GM12878 (cell line): ENCODE results near the gene CEP120. TPM values are rescaled to one million over a fixed set of nuclear protein-coding genes. Genes with fewer than 3 reads are reported as not detected.
A peak's percentile ranks its signal among the peaks of the same experiment; 100 is the strongest.

Source experiments
- ATAC-seq: fragments of 200-7000 bp; cut with Tn5 transposase; 3 replicates; pipeline ENCODE4 v1.9.1; 2020; ENCODE audit warnings: mild to moderate bottlenecking, moderate library complexity
- BruUV-seq: library from RNA; stranded (reverse); fragments of 400-500 nt; replicated peaks from 2 replicates; lab custom pipeline; 2021; lab: Mats Ljungman, UMichigan
- CTCF ChIA-PET: fragments of 300-600 bp; sonication (Branson Sonifier 250); formaldehyde crosslinking; extraction: SDS; loops from one replicate; lab custom pipeline; 2021; ENCODE audit warnings: inconsistent platforms; lab: Yijun Ruan, JAX
- POLR2A ChIA-PET: fragments of 350-600 bp; formaldehyde crosslinking; extraction: SDS; loops from one replicate; lab custom pipeline; 2021; ENCODE audit warnings: inconsistent platforms; lab: Charles Lee
- RAD21 ChIA-PET: fragments of 300-600 bp; sonication (Branson Sonifier 250); formaldehyde crosslinking; loops from one replicate; lab custom pipeline; 2023; ENCODE audit warnings: antibody characterized with exemption; ENCODE audit not compliant: unreplicated experiment; lab: Charles Lee
- SMC1A ChIA-PET: fragments of 300-600 bp; sonication (Branson Sonifier 250); formaldehyde crosslinking; loops from one replicate; lab custom pipeline; 2023; ENCODE audit not compliant: unreplicated experiment, uncharacterized antibody; lab: Charles Lee
- DNase-seq: peaks from one replicate; pipeline ENCODE4 v3.0.0-alpha.2; 2011; ENCODE audit warnings: low read depth, low spot score
- FAIRE-seq: peaks from 3 replicates; lab custom pipeline; 2011; peaks lifted over from hg19 to GRCh38; lab: Jason Lieb, UNC
- H2AFZ ChIP-seq: 2 replicates; pipeline ENCODE4 v1.6.0; 2011; ENCODE audit warnings: low read depth, low read length, control low read depth; ENCODE audit not compliant: control insufficient read depth
- H3K27ac ChIP-seq: 2 replicates; pipeline ENCODE4 v1.5.1; 2011; ENCODE audit warnings: control low read depth; ENCODE audit not compliant: control insufficient read depth, insufficient read depth
- H3K27me3 ChIP-seq, 2 experiments: replicated peaks in 1 of 2; 2 replicates each; pipeline versions ENCODE4 v1.6.0 to v1.6.1; 2011; ENCODE audit warnings: low read length in 1 of 2; ENCODE audit not compliant: control insufficient read depth in 2 of 2, insufficient read depth in 2 of 2
- H3K36me3 ChIP-seq, 2 experiments: 2 replicates each; pipeline ENCODE4 v1.5.1; 2011; ENCODE audit warnings: low read length in 1 of 2; ENCODE audit not compliant: control insufficient read depth in 2 of 2, insufficient read depth in 2 of 2
- H3K4me1 ChIP-seq: 2 replicates; pipeline ENCODE4 v1.6.1; 2011; ENCODE audit warnings: mild to moderate bottlenecking, low read length, moderate library complexity, mixed read lengths; ENCODE audit not compliant: control insufficient read depth, insufficient read depth
- H3K4me2 ChIP-seq: 2 replicates; pipeline ENCODE4 v1.6.0; 2011; ENCODE audit warnings: control low read depth; ENCODE audit not compliant: control insufficient read depth, insufficient read depth
- H3K4me3 ChIP-seq: fragments of 200-600 bp; sonication (generic); 2 replicates; pipeline ENCODE4 v1.5.1; 2016
- H3K79me2 ChIP-seq: 2 replicates; pipeline ENCODE4 v1.6.0; 2011; ENCODE audit warnings: low read length; ENCODE audit not compliant: control insufficient read depth, insufficient read depth
- H3K9ac ChIP-seq: 2 replicates; pipeline ENCODE4 v1.8.0; 2011; ENCODE audit warnings: low read length, control low read depth, mixed read lengths; ENCODE audit not compliant: control insufficient read depth, insufficient read depth
- H3K9me3 ChIP-seq: replicated peaks from 3 replicates; pipeline ENCODE4 v1.5.1; 2011; ENCODE audit warnings: mild to moderate bottlenecking, low read length; ENCODE audit not compliant: control insufficient read depth, insufficient read depth
- H4K20me1 ChIP-seq: 2 replicates; pipeline ENCODE4 v1.6.0; 2011; ENCODE audit not compliant: control insufficient read depth, insufficient read depth
- CBX5 ChIP-seq: sonication (generic); IDR thresholded peaks from 2 replicates; pipeline ENCODE4 v1.6.1; 2016; ENCODE audit warnings: low read depth, moderate library complexity, mild to moderate bottlenecking, inconsistent platforms
- HDGF ChIP-seq: fragments of 450-650 bp; IDR thresholded peaks from 2 replicates; pipeline ENCODE4 v1.6.1; 2016; ENCODE audit warnings: antibody characterized with exemption
- MEF2A ChIP-seq: IDR thresholded peaks from 2 replicates; pipeline ENCODE4 v1.6.1; 2011; ENCODE audit warnings: low read depth, mild to moderate bottlenecking, low read length, moderate library complexity; ENCODE audit not compliant: insufficient read depth
- SPI1 ChIP-seq: IDR thresholded peaks from 2 replicates; pipeline ENCODE4 v1.6.1; 2011; ENCODE audit warnings: low read depth, mild to moderate bottlenecking, low read length, moderate library complexity, borderline replicate concordance; ENCODE audit not compliant: insufficient read depth
- ZNF274 ChIP-seq: IDR thresholded peaks from one replicate; pipeline ENCODE4 v1.8.0; 2011; ENCODE audit not compliant: insufficient read length, insufficient read depth
- WGBS: methylation state at CpG from one replicate; pipeline ENCODE4 v1.1.6; 2016; ENCODE audit warnings: low lambda C conversion rate; ENCODE audit not compliant: insufficient replicate concordance, insufficient coverage; ENCODE audit errors: missing lambda C conversion rate; 5-methylcytosine and 5-hydroxymethylcytosine counted together
- in situ Hi-C: fragments of 300-500 bp; cut with MboI; formaldehyde crosslinking; loops from 9 replicates; pipeline ENCODE4 v1.14.3; 2018; ENCODE audit warnings: mixed read lengths
- intact Hi-C: fragments of 100-400 bp; cut with micrococcal nuclease; formaldehyde crosslinking; loops from one replicate; pipeline ENCODE4 v1.14.2; 2022; ENCODE audit not compliant: unreplicated experiment
- polyA plus RNA-seq, 11 experiments: library from polyadenylated mRNA; depleted of rRNA in 4 of 11; unstranded in 6 of 11; stranded (reverse) in 5 of 11; fragments of >200 nt; fragmentation: Nextera tagmentation in 4 of 11; fragmentation: Illumina TruSeq in 1 of 11; extraction: Ambion mirVana in 4 of 11; extraction: Trizol in 1 of 11; gene quantifications; 1 replicate in 1 of 11; 2 replicates in 10 of 11; pipeline versions ENCODE4 v1.2.1 to v1.2.3, GENCODE V29; 2011 to 2016; ENCODE audit warnings: inconsistent platforms in 2 of 11, missing spikeins in 2 of 11, low read depth in 1 of 11
- total RNA-seq, 4 experiments: library from RNA; depleted of rRNA in 3 of 4; stranded (reverse); fragments of >200 nt in 3 of 4; fragmentation: Illumina TruSeq in 1 of 4; extraction: Trizol in 1 of 4; gene quantifications; 2 replicates each; pipeline versions ENCODE4 v1.2.1 to v1.2.3, GENCODE V29; 2013 to 2021
- TF ChIP-seq, protein P1 (sequence below): fragments of 450-650 bp; IDR thresholded peaks from 2 replicates; pipeline ENCODE4 v1.6.1; 2017; ENCODE audit warnings: mild to moderate bottlenecking
- TF ChIP-seq, protein P2 (sequence below): IDR thresholded peaks from 2 replicates; pipeline ENCODE4 v1.6.1; 2011; ENCODE audit warnings: mild to moderate bottlenecking, low read depth, low read length, moderate library complexity; ENCODE audit not compliant: insufficient replicate concordance

The CEP120 gene
- total and polyA plus RNA-seq, 10 of the 15 experiments (the other 5 are each of a cell fraction or from before 2014, with no cell fraction given), result 4.1 to 23.0 (median 13.1) TPM

DNA sequence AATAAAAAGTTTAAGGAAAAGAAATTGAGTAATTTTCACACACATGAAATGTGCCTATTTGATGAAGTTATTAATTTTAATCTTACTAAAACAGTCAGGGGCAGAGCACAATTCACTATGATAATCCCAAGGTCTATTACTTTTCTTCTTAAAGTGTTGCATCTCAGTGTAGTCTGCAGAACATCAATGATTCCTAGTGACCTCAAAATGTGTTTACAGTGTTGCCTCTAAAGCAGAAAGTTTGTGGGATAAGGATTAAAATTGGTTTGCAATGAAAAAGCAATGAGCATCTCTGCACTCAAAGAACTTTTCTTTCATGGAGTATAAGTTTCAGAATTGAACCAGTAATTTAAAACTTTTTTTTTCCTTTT lies 63.0 kb downstream of the CEP120 start:
- TF ChIP-seq CBX5, result no peak
- TF ChIP-seq HDGF, result no peak
- Histone ChIP-seq H3K4me1 (no peaks in the 10 kb centered on the region), H3K36me3 (peaks cover 0 to 2% of the 10 kb centered on the region in 2 experiments; a peak in 1 of 4 replicates), H3K79me2 (no peaks in the 10 kb centered on the region), H3K27me3 (no peaks in the 10 kb centered on the region), H3K9ac (no peak overlapping the region), H3K27ac (no peak overlapping the region), H3K4me3 (no peak overlapping the region), H2AFZ (no peak overlapping the region), H4K20me1 (no peaks in the 10 kb centered on the region), H3K9me3 (no peaks in the 10 kb centered on the region), H3K4me2 (no peak overlapping the region)
- ChIA-PET RAD21 (no interaction called here), POLR2A (no interaction called here), SMC1A (interaction anchor here (1.0 to 1.2 kb wide), 3 partner anchors 43 to 250 kb away, joined by 3 to 4 read pairs (median 3); no protein-coding TSS in a partner anchor), CTCF (interaction anchor here (1.2 to 1.9 kb wide), 3 partner anchors 8 to 250 kb away, joined by 3 to 6 read pairs (median 3); no protein-coding TSS in a partner anchor)
- DNase-seq, result no peak
- ATAC-seq, result no peak
- in situ Hi-C loops (loop anchor here (10.0 kb wide), 1 partner anchor 855 kb away; no protein-coding TSS in a partner anchor), intact Hi-C loops (no loop called here)
- FAIRE-seq, result no peak
- no TSS peak for BruUV-seq

DNA sequence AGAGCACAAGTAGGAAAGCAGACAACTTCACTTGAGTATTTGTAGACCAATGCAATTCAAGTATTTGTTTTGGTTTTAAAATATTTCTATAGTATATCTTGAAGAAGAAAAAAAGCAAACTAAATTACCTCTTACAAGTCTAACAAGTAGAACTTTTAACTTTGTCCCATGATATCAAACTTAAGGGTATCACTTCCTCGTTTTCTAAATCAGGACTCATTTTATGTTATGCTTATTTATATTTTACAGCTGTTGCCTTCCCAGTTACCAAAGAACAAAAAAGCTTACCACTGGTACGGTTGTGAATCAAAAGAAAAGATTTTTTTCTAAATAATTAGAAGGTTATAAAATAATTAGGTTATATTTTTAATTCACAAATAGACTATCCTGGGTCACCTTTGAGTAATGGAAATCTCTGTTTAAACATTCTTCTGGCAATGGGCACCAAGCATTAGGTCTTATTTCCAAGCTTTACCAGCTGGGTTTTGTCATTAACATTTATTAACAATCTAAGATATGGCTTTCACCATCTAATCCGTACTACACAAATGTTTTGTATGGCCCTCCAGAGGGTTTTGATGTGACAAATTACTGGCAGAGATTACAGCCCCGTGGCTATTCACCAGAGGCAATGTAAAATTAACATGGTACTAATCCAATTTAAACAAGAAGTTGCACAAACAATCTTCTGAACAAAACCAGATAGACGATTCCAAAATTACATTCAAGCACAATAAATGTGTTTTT lies 63.6 kb downstream of the CEP120 start:
- Histone ChIP-seq H3K4me3 (no peak overlapping the region), H3K9me3 (no peaks in the 10 kb centered on the region), H2AFZ (no peak overlapping the region), H3K79me2 (no peaks in the 10 kb centered on the region), H3K27me3 (no peaks in the 10 kb centered on the region), H3K4me1 (no peaks in the 10 kb centered on the region), H3K9ac (no peak overlapping the region), H3K4me2 (no peak overlapping the region), H4K20me1 (no peaks in the 10 kb centered on the region), H3K36me3 (peaks cover 0 to 2% of the 10 kb centered on the region in 2 experiments; a peak in 1 of 4 replicates), H3K27ac (no peak overlapping the region)
- FAIRE-seq (no peak), DNase-seq (no peak), ATAC-seq (no peak; the same call in 2 of the 3 replicates)
- in situ Hi-C loops, result loop anchor here (10.0 kb wide), 1 partner anchor 855 kb away; no protein-coding TSS in a partner anchor
- ChIA-PET POLR2A (no interaction called here), CTCF (interaction anchor here (1.0 to 1.9 kb wide), 4 partner anchors 8 to 251 kb away, joined by 3 to 6 read pairs (median 4); no protein-coding TSS in a partner anchor), SMC1A (interaction anchor here (1.0 to 1.8 kb wide), 3 partner anchors 12 to 251 kb away, joined by 3 to 6 read pairs (median 3); no protein-coding TSS in a partner anchor), RAD21 (no interaction called here)
- no TSS peak for BruUV-seq
- intact Hi-C loops, result no loop called here
- whole genome bisulfite sequencing, result 47% methylated on average over 5 of the region's 5 CpGs
- TF ChIP-seq, protein P1, sequence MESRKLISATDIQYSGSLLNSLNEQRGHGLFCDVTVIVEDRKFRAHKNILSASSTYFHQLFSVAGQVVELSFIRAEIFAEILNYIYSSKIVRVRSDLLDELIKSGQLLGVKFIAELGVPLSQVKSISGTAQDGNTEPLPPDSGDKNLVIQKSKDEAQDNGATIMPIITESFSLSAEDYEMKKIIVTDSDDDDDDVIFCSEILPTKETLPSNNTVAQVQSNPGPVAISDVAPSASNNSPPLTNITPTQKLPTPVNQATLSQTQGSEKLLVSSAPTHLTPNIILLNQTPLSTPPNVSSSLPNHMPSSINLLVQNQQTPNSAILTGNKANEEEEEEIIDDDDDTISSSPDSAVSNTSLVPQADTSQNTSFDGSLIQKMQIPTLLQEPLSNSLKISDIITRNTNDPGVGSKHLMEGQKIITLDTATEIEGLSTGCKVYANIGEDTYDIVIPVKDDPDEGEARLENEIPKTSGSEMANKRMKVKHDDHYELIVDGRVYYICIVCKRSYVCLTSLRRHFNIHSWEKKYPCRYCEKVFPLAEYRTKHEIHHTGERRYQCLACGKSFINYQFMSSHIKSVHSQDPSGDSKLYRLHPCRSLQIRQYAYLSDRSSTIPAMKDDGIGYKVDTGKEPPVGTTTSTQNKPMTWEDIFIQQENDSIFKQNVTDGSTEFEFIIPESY, result no peak
- TF ChIP-seq ZNF274 (no peak), MEF2A (0 out of 2 replicates have a peak, but pooled peaks have one; percentile 18), SPI1 (peak; percentile 76)
- TF ChIP-seq, protein P2, sequence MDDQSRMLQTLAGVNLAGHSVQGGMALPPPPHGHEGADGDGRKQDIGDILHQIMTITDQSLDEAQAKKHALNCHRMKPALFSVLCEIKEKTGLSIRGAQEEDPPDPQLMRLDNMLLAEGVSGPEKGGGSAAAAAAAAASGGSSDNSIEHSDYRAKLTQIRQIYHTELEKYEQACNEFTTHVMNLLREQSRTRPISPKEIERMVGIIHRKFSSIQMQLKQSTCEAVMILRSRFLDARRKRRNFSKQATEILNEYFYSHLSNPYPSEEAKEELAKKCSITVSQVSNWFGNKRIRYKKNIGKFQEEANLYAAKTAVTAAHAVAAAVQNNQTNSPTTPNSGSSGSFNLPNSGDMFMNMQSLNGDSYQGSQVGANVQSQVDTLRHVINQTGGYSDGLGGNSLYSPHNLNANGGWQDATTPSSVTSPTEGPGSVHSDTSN, result no peak
